HEK293 (cell line): ENCODE results near the gene MED28.

Experiments
- HOXC10 ChIP-seq: sonication (generic); formaldehyde crosslinking; IDR thresholded peaks from 2 replicates; pipeline ENCODE4 v1.8.1; 2023; ENCODE audit warnings: mild to moderate bottlenecking, missing genetic modification reagents
- YY1 ChIP-seq: fragments of 450-650 bp; formaldehyde crosslinking; IDR thresholded peaks from 2 replicates; pipeline ENCODE4 v1.5.1; 2018; ENCODE audit warnings: missing biosample characterization, missing genetic modification characterization
- ZIC2 ChIP-seq: fragments of 450-650 bp; formaldehyde crosslinking; IDR thresholded peaks from 2 replicates; pipeline ENCODE4 v1.5.1; 2016; ENCODE audit warnings: missing biosample characterization, missing genetic modification characterization
- ZNF184 ChIP-seq: fragments of 450-650 bp; IDR thresholded peaks from 2 replicates; pipeline ENCODE4 v1.5.1; 2018; ENCODE audit warnings: missing biosample characterization, mild to moderate bottlenecking, missing genetic modification characterization
- ZNF24 ChIP-seq: fragments of 450-650 bp; formaldehyde crosslinking; IDR thresholded peaks from 2 replicates; pipeline ENCODE4 v1.5.1; 2016; ENCODE audit warnings: missing biosample characterization, missing genetic modification characterization
- ZNF510 ChIP-seq: fragments of 450-650 bp; formaldehyde crosslinking; IDR thresholded peaks from 2 replicates; pipeline ENCODE4 v1.5.1; 2018; ENCODE audit warnings: mild to moderate bottlenecking, missing genetic modification characterization, missing biosample characterization; ENCODE audit not compliant: insufficient replicate concordance
- ZNF549 ChIP-seq: fragments of 450-650 bp; IDR thresholded peaks from 2 replicates; pipeline ENCODE4 v1.5.1; 2018; ENCODE audit warnings: missing biosample characterization, missing genetic modification characterization, mild to moderate bottlenecking, inconsistent platforms, moderate library complexity
- ZNF558 ChIP-seq: fragments of 450-650 bp; formaldehyde crosslinking; IDR thresholded peaks from 2 replicates; pipeline ENCODE4 v1.5.1; 2016; ENCODE audit warnings: missing biosample characterization, missing genetic modification characterization
- ZNF777 ChIP-seq: fragments of 450-650 bp; formaldehyde crosslinking; IDR thresholded peaks from 2 replicates; pipeline ENCODE4 v1.5.1; 2017; ENCODE audit warnings: missing biosample characterization, missing genetic modification characterization, borderline replicate concordance
- TF ChIP-seq, protein P1 (sequence below): fragments of 450-650 bp; formaldehyde crosslinking; IDR thresholded peaks from 2 replicates; pipeline ENCODE4 v1.5.1; 2016; ENCODE audit warnings: missing biosample characterization, missing genetic modification characterization
- TF ChIP-seq, protein P2 (sequence below): fragments of 450-650 bp; formaldehyde crosslinking; conservative IDR thresholded peaks from 2 replicates; pipeline ENCODE4 v1.5.1; 2016; ENCODE audit warnings: low read depth, missing biosample characterization, missing genetic modification characterization
- TF ChIP-seq, protein P3 (sequence below): fragments of 450-650 bp; formaldehyde crosslinking; IDR thresholded peaks from 2 replicates; pipeline ENCODE4 v1.5.1; 2016; ENCODE audit warnings: missing biosample characterization, missing genetic modification characterization

DNA sequence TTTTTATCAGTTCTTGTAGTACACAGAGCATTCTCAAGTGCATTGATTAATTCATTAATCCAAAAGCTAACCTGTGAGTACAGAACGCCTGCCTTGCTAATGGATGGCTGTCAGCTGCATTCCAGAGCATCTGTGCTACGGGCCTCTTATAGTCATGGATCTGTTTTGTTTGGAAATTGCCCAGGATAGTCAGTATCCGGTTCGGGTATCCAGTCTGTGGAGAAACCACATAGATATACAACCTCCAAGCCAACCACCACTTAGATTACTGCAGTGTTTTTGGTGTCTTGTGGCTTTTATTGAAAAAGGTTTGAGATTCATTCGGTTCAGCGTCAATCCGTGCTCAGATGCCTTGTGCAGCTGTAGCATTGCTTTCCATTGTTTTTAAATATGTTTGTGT, 33.5 kb upstream of the MED28 start:
- TF ChIP-seq, protein P1, sequence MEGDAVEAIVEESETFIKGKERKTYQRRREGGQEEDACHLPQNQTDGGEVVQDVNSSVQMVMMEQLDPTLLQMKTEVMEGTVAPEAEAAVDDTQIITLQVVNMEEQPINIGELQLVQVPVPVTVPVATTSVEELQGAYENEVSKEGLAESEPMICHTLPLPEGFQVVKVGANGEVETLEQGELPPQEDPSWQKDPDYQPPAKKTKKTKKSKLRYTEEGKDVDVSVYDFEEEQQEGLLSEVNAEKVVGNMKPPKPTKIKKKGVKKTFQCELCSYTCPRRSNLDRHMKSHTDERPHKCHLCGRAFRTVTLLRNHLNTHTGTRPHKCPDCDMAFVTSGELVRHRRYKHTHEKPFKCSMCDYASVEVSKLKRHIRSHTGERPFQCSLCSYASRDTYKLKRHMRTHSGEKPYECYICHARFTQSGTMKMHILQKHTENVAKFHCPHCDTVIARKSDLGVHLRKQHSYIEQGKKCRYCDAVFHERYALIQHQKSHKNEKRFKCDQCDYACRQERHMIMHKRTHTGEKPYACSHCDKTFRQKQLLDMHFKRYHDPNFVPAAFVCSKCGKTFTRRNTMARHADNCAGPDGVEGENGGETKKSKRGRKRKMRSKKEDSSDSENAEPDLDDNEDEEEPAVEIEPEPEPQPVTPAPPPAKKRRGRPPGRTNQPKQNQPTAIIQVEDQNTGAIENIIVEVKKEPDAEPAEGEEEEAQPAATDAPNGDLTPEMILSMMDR (tag by site-specific recombination): no peak
- TF ChIP-seq, protein P2, sequence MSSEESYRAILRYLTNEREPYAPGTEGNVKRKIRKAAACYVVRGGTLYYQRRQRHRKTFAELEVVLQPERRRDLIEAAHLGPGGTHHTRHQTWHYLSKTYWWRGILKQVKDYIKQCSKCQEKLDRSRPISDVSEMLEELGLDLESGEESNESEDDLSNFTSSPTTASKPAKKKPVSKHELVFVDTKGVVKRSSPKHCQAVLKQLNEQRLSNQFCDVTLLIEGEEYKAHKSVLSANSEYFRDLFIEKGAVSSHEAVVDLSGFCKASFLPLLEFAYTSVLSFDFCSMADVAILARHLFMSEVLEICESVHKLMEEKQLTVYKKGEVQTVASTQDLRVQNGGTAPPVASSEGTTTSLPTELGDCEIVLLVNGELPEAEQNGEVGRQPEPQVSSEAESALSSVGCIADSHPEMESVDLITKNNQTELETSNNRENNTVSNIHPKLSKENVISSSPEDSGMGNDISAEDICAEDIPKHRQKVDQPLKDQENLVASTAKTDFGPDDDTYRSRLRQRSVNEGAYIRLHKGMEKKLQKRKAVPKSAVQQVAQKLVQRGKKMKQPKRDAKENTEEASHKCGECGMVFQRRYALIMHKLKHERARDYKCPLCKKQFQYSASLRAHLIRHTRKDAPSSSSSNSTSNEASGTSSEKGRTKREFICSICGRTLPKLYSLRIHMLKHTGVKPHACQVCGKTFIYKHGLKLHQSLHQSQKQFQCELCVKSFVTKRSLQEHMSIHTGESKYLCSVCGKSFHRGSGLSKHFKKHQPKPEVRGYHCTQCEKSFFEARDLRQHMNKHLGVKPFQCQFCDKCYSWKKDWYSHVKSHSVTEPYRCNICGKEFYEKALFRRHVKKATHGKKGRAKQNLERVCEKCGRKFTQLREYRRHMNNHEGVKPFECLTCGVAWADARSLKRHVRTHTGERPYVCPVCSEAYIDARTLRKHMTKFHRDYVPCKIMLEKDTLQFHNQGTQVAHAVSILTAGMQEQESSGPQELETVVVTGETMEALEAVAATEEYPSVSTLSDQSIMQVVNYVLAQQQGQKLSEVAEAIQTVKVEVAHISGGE (tag by site-specific recombination): no peak
- TF ChIP-seq ZNF510 (tag by site-specific recombination) (no peak), ZIC2 (tag by site-specific recombination) (no peak), ZNF549 (tag by site-specific recombination) (no peak), ZNF777 (tag by site-specific recombination) (no peak), ZNF184 (tag by site-specific recombination) (no peak), ZNF24 (tag by site-specific recombination) (no peak), ZNF558 (tag by site-specific recombination) (no peak), HOXC10 (CRISPR knock-in tag) (no peak), YY1 (tag by site-specific recombination) (no peak)
- TF ChIP-seq, protein P3, sequence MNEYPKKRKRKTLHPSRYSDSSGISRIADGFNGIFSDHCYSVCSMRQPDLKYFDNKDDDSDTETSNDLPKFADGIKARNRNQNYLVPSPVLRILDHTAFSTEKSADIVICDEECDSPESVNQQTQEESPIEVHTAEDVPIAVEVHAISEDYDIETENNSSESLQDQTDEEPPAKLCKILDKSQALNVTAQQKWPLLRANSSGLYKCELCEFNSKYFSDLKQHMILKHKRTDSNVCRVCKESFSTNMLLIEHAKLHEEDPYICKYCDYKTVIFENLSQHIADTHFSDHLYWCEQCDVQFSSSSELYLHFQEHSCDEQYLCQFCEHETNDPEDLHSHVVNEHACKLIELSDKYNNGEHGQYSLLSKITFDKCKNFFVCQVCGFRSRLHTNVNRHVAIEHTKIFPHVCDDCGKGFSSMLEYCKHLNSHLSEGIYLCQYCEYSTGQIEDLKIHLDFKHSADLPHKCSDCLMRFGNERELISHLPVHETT: no peak
